Adipose tissue (tissue), 3 donors: ENCODE results near the gene TFR2. TPM values are rescaled to one million over a fixed set of nuclear protein-coding genes. Genes with fewer than 3 reads are reported as not detected.

Experiments
- H3K27ac ChIP-seq: one replicate; pipeline ENCODE4 v1.5.1; 2013; ENCODE audit warnings: low read depth, low read length
- WGBS, 3 donors: extraction: QIAGEN DNeasy Blood & Tissue Kit; methylation state at CpG; one replicate each; pipeline ENCODE4 v1.1.7; 2013; 5-methylcytosine and 5-hydroxymethylcytosine counted together
- polyA plus RNA-seq, 3 donors: library from polyadenylated mRNA; stranded (reverse); fragments of 200-250 nt; gene quantifications; one replicate each; pipeline ENCODE4 v1.2.3, GENCODE V29; 2013
- donor health status: healthy with polysubstance abuse.
- donor health status: Bipolar disorder and iron deficiency.
- donor health status: healthy.

TFR2 gene
- polyA plus RNA-seq, 3 donors = 0.22 to 1.5 (median 0.48) TPM

- H3K27ac ChIP-seq = no peak overlapping the region
- WGBS, 3 donors = 3 to 31% (median 5%) methylated on average over 32 to 37 of the region's 37 CpGs
These were observed 14.7 kb downstream of the TFR2 start for GRCh38 chr7:100626530-100627237.

GRCh38 chr7:100626055-100626454, 15.3 kb downstream of the TFR2 start:
- 13 to 56% (median 18%) methylated on average over 3 of the region's 3 CpGs for WGBS, 3 donors
- no peak overlapping the region for H3K27ac ChIP-seq

GRCh38 chr7:100623951-100624824, 17.2 kb downstream of the TFR2 start:
- 81 to 90% (median 82%) methylated on average over 15 of the region's 15 CpGs for WGBS, 3 donors
- no peak overlapping the region for H3K27ac ChIP-seq

GRCh38 chr7:100621554-100621953, 19.8 kb downstream of the TFR2 start:
- 54 to 83% (median 83%) methylated on average over 8 of the region's 8 CpGs for WGBS, 3 donors
- H3K27ac ChIP-seq = no peak overlapping the region

- WGBS, 3 donors = 94 to 97% (median 95%) methylated on average over 23 of the region's 23 CpGs
- H3K27ac ChIP-seq = no peak overlapping the region
These were observed 20.5 kb downstream of the TFR2 start for GRCh38 chr7:100620804-100621203.

- 92 to 95% (median 95%) methylated on average over 6 of the region's 6 CpGs for WGBS, 3 donors
- H3K27ac ChIP-seq = no peak overlapping the region
These were observed 21.1 kb downstream of the TFR2 start for GRCh38 chr7:100620239-100620638.

- 79 to 96% (median 80%) methylated on average over 6 of the region's 6 CpGs for WGBS, 3 donors
- H3K27ac ChIP-seq = no peak overlapping the region
These were observed 27.0 kb downstream of the TFR2 start for GRCh38 chr7:100614308-100614861.

- H3K27ac ChIP-seq = no peak overlapping the region
- WGBS, 3 donors = 85 to 94% (median 85%) methylated on average over 13 of the region's 13 CpGs
These were observed 27.8 kb downstream of the TFR2 start for GRCh38 chr7:100613412-100614175.

- H3K27ac ChIP-seq = no peak overlapping the region
- 4 to 6% (median 5%) methylated on average over 23 to 29 of the region's 29 CpGs for WGBS, 3 donors
These were observed 28.5 kb downstream of the TFR2 start for GRCh38 chr7:100612730-100613390.

GRCh38 chr7:100611983-100612729, 29.2 kb downstream of the TFR2 start, which contains the start of gene MOSPD3:
TSS of gene MOSPD3 (plus strand) at chr7:100612540. CDS start at chr7:100612792, 252 bp downstream.
- 0 to 1% (median 0%) methylated on average over 54 to 61 of the region's 61 CpGs for WGBS, 3 donors

GRCh38 chr7:100609958-100610357, 31.4 kb downstream of the TFR2 start:
- 89 to 94% (median 89%) methylated on average over 5 of the region's 5 CpGs for WGBS, 3 donors
- H3K27ac ChIP-seq = no peak overlapping the region

More at GRCh38 chr7:100611983-100612729, 29.2 kb downstream of the TFR2 start, which contains the start of gene MOSPD3:
- peak within 1 kb of the TSS; percentile 33 for H3K27ac ChIP-seq

GRCh38 chr7:100607111-100607510, 34.2 kb downstream of the TFR2 start:
- no peak overlapping the region for H3K27ac ChIP-seq
- 91 to 93% (median 92%) methylated on average over 7 to 8 of the region's 8 CpGs for WGBS, 3 donors

GRCh38 chr7:100606313-100606712, 35.0 kb downstream of the TFR2 start:
- WGBS, 3 donors = 88 to 94% (median 90%) methylated on average over 12 of the region's 12 CpGs
- H3K27ac ChIP-seq = no peak overlapping the region

GRCh38 chr7:100604976-100605911, 36.1 kb downstream of the TFR2 start:
- 13 to 29% (median 19%) methylated on average over 67 to 68 of the region's 68 CpGs for whole genome bisulfite sequencing, 3 donors
- no peak overlapping the region for H3K27ac ChIP-seq

- H3K27ac ChIP-seq = peak overlapping the region; percentile 11
- WGBS, 3 donors = 1% methylated on average over 54 to 70 of the region's 70 CpGs
These were observed 37.0 kb downstream of the TFR2 start for GRCh38 chr7:100604028-100604975.
